Natural killer cell (primary cell): ENCODE data around the gene ACTA1. TPM values are rescaled to one million over a fixed set of nuclear protein-coding genes. Genes with fewer than 3 reads are reported as not detected.

Experiments used
- ATAC-seq, 3 donors: fragments of 150-1000 bp in 2 of 3; fragments of 200-7000 bp in 1 of 3; cut with Tn5 transposase; 1 replicate in 1 of 3; 2 replicates in 2 of 3; pipeline ENCODE4 v1.10.0; 2021; ENCODE audit warnings: mild to moderate bottlenecking in 2 of 3, moderate library complexity in 2 of 3
- DNase-seq, 2 donors: peaks; one replicate each; pipeline versions ENCODE4 v3.0.0 to v3.0.0-alpha.2; 2013 to 2021; ENCODE audit warnings: mixed read lengths in 1 of 2
- H3K27ac ChIP-seq: one replicate; pipeline ENCODE4 v1.5.1; 2013; ENCODE audit warnings: mild to moderate bottlenecking, low read length
- H3K27me3 ChIP-seq: one replicate; pipeline ENCODE4 v1.6.1; 2013; ENCODE audit warnings: low read length; ENCODE audit not compliant: control insufficient read depth, insufficient read depth
- H3K36me3 ChIP-seq: one replicate; pipeline ENCODE4 v1.6.1; 2013; ENCODE audit warnings: low read length; ENCODE audit not compliant: control insufficient read depth, insufficient read depth
- H3K4me1 ChIP-seq: one replicate; pipeline ENCODE4 v1.6.1; 2013; ENCODE audit warnings: low read length; ENCODE audit not compliant: control insufficient read depth, insufficient read depth
- H3K4me3 ChIP-seq: one replicate; pipeline ENCODE4 v1.5.1; 2013; ENCODE audit warnings: low read length
- H3K9me3 ChIP-seq: one replicate; pipeline ENCODE4 v1.6.1; 2013; ENCODE audit warnings: low read length; ENCODE audit not compliant: control insufficient read depth, insufficient read depth
- H3K27ac Mint-ChIP-seq, 2 donors: one replicate each; pipeline ENCODE4 v1.8.0; 2022; ENCODE audit warnings: mild to moderate bottlenecking in 2 of 2, mixed read lengths in 2 of 2, moderate library complexity in 1 of 2
- H3K27me3 Mint-ChIP-seq, 2 donors: one replicate each; pipeline ENCODE4 v1.8.0; 2022; ENCODE audit warnings: low read depth in 2 of 2, mixed read lengths in 2 of 2
- H3K36me3 Mint-ChIP-seq: one replicate; pipeline ENCODE4 v1.8.0; 2022; ENCODE audit warnings: mixed read lengths
- H3K4me1 Mint-ChIP-seq, 2 donors: one replicate each; pipeline ENCODE4 v1.8.0; 2022; ENCODE audit warnings: mixed read lengths in 2 of 2
- H3K4me3 Mint-ChIP-seq: one replicate; pipeline ENCODE4 v1.8.0; 2022; ENCODE audit warnings: mild to moderate bottlenecking, moderate library complexity, mixed read lengths
- H3K9me3 Mint-ChIP-seq, 2 donors: one replicate each; pipeline ENCODE4 v1.8.0; 2022; ENCODE audit warnings: mixed read lengths in 2 of 2
- CTCF ChIP-seq: fragments of 200-600 bp; IDR thresholded peaks from one replicate; pipeline ENCODE4 v1.8.0; 2022; ENCODE audit warnings: antibody characterized with exemption
- WGBS: methylation state at CpG from one replicate; pipeline ENCODE4 v1.1.7; 2013; ENCODE audit warnings: missing lambda C conversion rate; ENCODE audit not compliant: insufficient coverage; 5-methylcytosine and 5-hydroxymethylcytosine counted together
- intact Hi-C: fragments of 100-400 bp; cut with micrococcal nuclease; formaldehyde crosslinking; loops from one replicate; pipeline ENCODE4 v1.14.2; 2022
- total RNA-seq, 4 donors: library from RNA; stranded (reverse); fragments of 120-200 nt in 1 of 4; gene quantifications; one replicate each; pipeline versions ENCODE4 v1.2.3 to v1.2.4, GENCODE V29; 2013 to 2022

ACTA1 gene
- total RNA-seq, 3 donors from 2014 or later (not counting 1 experiment from before 2014, with no cell fraction given) = 0.25 to 0.40 TPM; not detected in 1

GRCh38 chr1:229392936-229393335 is 41.0 kb downstream of the ACTA1 start:
- Histone ChIP-seq H3K9me3 (no peaks in the 10 kb centered on the region), H3K4me1 (no peaks in the 10 kb centered on the region), H3K27me3 (no peaks in the 10 kb centered on the region), H3K4me3 (no peak overlapping the region), H3K36me3 (no peaks in the 10 kb centered on the region), H3K27ac (no peak overlapping the region)
- ATAC-seq = no peak
- Mint-ChIP-seq H3K4me3 (no peak overlapping the region), H3K27me3 (peaks cover 13 to 34% of the 10 kb centered on the region in 2 donors), H3K27ac (no peak overlapping the region), H3K9me3 (no peaks in the 10 kb centered on the region), H3K4me1 (no peaks in the 10 kb centered on the region), H3K36me3 (no peaks in the 10 kb centered on the region)
- WGBS = 64% methylated on average over 4 of the region's 4 CpGs
- no peak for DNase-seq
- no peak for TF ChIP-seq CTCF
- intact Hi-C loops = no loop called here

GRCh38 chr1:229390130-229390529 is 43.8 kb downstream of the ACTA1 start:
- no peak for DNase-seq
- Histone ChIP-seq H3K9me3 (no peaks in the 10 kb centered on the region), H3K4me1 (no peaks in the 10 kb centered on the region), H3K4me3 (no peak overlapping the region), H3K27me3 (no peaks in the 10 kb centered on the region), H3K36me3 (no peaks in the 10 kb centered on the region), H3K27ac (no peak overlapping the region)
- ATAC-seq = no peak
- WGBS = 93% methylated on average over 7 of the region's 7 CpGs
- no peak for TF ChIP-seq CTCF
- intact Hi-C loops = no loop called here
- no peak overlapping the region for H3K4me3 Mint-ChIP-seq
- H3K27ac Mint-ChIP-seq = no peak overlapping the region
- no peaks in the 10 kb centered on the region for H3K4me1 Mint-ChIP-seq
- peaks cover 13 to 27% of the 10 kb centered on the region in 2 donors for H3K27me3 Mint-ChIP-seq
- no peaks in the 10 kb centered on the region for H3K36me3 Mint-ChIP-seq
- H3K9me3 Mint-ChIP-seq = no peaks in the 10 kb centered on the region

- H3K9me3 Mint-ChIP-seq = no peaks in the 10 kb centered on the region
- H3K27ac ChIP-seq = no peak overlapping the region
- WGBS = 81% methylated on average over 6 of the region's 7 CpGs
- ATAC-seq (no peak), DNase-seq (no peak)
- no peaks in the 10 kb centered on the region for H3K4me1 ChIP-seq
- H3K27ac Mint-ChIP-seq = no peak overlapping the region
- H3K27me3 Mint-ChIP-seq = peaks cover 11 to 28% of the 10 kb centered on the region in 2 donors
- no peak overlapping the region for H3K4me3 Mint-ChIP-seq
- H3K9me3 ChIP-seq = no peaks in the 10 kb centered on the region
- no peaks in the 10 kb centered on the region for H3K36me3 ChIP-seq
- no peak for TF ChIP-seq CTCF
- no peaks in the 10 kb centered on the region for H3K4me1 Mint-ChIP-seq
- H3K36me3 Mint-ChIP-seq = no peaks in the 10 kb centered on the region
- no peaks in the 10 kb centered on the region for H3K27me3 ChIP-seq
- H3K4me3 ChIP-seq = no peak overlapping the region
- intact Hi-C loops = no loop called here
Measured at GRCh38 chr1:229388897-229389580, 44.9 kb downstream of the ACTA1 start.
